8988T (cell line): ENCODE data around the gene TMEM247.

Experiments used
- DNase-seq: peaks from one replicate; pipeline ENCODE4 v3.0.0; 2011

The TMEM247 gene

DNA sequence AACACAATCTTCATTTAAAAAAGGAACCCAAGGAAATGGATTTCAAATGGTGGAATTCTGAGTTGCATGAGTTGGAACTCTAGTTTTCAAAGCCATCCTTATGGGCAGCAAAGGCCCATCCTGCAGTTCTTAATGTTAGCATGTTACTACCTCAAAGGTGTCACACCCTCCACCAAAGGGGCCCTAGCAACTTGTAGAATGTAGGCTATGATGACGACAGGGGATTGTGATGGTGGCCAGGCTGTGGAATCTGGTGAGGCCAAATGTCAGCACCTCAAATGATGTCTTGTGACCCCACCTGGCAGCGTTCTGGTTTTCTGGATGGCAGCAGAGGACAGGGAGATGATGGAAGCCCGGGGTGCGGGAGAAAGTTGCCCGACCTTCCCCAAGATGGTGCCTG, at the start of gene TMEM247:
Gene TMEM247, plus strand, starts transcription at position 301 of the 400 bp plus-strand sequence.
- DNase-seq, result no peak

DNA sequence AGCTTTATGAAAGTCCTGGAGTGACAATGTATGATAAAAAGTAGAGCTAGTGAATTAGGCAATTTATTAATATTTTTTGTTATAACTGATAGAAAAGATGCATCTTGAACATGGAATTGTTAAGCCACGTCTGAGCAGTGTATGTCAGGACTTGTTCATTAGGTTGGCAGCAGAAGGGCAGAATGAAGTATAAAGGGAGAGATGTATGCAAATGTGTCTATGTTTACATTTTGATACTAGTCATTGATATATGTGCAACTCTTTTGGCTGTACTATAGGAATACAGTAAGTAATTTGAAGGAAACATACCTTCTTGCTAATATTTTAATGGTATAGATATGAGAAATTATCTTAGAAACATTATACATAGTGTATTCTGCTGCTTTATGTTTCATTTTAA, 49.0 kb upstream of the TMEM247 start:
- no peak for DNase-seq

DNA sequence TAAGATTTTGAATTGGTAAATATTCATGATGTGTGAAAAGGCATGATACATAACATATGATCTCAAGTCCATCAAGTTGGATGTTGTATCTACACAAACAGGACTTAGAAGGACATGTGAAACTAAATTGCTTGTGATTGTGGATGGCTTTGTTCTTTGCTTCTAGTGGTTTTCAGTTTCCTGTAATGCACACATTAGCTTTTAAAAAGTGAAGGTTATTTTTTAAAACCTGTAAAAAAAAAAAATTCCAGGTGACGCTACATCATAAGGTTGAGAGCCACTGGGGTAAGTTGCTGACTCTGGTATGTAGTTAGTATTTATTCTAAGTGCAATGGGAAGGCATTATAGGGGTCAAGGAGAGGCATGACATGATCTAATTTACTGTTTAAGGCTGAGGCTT, 48.4 kb upstream of the TMEM247 start:
- no peak for DNase-seq

DNA sequence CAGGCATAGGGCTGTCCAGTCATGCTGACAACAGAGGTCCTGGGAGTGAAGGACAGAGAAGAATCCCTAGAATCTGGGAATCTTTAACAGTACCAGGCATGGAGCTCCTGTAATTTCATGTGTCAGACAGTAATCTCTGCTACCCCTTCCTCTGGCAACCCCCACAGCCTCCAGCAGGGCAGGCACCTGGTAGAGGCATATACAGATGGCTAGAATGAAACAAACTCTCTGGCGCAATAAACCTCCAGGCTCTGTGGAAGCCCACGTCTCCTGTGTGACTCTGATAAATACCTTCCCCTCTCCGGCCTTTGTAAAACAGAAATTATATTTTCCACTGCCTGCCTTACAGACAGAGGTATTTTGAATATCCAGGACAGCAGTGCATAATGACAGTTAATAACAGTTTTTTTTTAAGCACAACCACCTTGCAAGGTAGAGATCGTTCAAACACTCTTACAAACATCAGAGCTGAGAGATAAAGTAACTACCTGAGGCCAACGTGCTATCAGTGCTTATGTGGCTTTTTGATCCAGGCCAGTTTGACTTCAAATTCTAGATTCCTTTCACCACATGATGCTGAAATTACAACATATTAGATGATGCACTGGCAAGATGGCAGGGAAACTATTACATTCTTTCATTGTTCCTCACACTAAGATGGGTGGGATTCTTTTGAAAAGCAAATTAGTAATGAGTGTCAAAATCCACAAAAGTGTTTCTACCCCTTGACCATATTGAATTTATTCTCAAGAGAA, 47.7 kb upstream of the TMEM247 start:
- DNase-seq, result no peak

DNA sequence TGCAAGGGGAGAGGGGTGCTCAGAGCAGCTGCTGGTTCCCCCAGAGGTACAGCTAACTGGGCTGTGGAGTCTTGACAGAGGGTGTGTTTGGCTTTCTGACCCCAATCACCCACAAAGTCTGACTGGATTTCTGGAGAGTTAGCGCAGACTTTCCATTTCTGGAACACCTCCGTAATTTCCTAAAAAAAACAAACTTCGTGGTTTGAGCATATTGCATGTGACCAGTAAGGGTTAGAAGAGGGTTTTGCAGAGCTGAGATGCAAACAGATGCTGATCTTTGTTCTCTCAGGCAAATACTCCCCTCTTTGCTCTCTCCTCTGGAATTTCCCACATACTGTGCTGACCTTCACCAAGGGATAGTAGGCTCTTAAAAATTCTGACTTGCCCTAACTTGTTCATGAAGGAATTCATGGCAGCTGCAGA, 44.5 kb upstream of the TMEM247 start:
- no peak for DNase-seq

DNA sequence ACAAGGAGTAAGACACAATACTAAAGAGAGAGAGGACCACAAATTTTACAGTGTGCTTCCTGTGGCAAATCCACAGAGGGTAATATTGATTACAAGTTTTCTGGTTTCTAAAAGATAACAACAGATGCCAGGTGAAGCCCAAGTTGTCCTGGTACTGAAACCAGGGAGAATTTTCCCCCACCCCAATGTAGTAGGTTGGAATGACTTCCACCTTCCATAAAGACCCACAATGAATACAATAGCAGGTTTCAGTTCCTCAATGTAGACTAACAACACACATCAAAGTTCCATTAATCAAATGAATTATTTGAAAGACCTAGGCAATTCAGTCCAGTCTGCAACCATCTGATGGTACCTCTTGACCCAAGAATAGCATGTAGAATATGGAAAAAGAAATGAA, 44.0 kb upstream of the TMEM247 start:
- no peak for DNase-seq

DNA sequence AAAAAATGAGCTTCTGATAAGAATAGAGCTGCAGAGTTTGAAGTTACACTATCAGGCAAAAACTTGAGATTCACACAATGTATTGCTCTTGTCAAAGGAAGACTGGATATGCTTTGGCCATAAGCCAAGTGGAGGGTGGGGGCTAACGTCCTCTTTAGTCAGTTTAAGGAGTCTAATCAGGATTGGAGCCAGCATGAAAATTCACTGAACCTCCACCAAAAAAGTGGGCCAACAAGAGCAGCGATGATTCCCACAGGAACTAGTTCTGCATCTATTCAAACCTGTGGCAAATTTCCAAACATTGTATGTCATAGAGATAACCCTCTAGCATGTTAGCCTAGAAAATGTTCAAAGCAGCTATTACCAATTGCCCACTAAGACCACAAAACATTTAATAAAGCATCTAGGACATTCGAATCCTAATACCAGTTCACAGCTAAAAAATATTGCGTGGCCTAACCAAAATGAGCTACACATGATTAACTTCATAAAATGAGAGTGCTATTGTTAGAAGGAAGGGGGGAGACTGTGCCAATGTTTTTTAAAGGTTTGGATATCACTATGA, 43.5 kb upstream of the TMEM247 start:
- DNase-seq, result no peak

DNA sequence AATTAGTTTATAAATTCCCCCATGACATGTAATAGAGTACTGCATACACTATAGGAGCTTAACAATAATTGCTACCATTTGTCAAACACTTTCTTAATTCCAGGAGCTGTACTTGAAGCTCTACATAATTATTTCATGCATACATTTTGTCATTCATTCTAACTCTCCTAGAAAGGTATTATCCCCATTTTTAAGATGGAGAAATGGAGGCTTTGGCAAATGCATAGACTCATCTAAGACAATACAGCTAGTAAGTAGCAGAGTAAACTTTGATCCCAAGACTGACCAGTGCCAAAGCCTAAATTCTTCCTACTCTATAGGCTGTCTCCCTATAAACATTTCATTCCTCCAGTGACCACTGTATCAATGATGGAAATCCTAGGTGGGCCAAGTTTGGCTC, 42.6 kb upstream of the TMEM247 start:
- no peak for DNase-seq

DNA sequence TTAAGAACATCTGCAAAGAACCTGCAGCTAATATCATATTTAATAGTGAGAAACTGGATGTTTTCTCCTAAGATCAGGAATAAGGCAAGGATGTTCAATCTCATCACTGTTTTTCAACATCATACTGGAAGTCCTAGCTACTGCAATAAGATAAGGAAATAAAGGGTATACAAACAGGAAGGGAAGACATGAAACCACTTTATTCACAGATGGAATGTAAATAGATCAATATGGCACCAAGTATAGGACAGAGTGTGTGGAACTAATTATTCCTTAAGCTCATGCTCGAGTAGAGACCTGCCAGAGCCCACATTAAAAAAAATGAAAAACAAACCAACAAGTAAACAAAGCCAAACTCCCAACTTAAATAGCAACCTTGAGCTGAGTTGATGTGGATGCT, 41.3 kb upstream of the TMEM247 start:
- no peak for DNase-seq

DNA sequence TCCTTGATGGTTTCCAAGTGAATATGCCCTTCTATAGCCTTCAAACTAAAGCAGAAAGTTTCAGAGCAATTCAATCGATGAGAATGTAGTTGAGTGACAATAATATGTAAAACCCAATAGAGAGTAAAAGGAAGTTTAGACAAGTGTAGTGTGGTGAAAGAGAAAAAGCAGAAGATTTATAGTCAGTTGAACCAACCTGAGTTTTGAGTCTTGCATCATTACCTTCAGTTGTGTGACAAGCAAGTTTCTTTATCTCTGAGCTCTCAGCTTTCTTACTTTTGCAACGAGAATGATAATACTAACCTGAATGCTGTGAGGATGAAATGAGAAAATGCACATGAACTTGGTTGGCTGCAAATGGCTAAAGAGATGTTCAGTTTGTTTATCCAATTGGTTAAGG, 40.6 kb upstream of the TMEM247 start:
- no peak for DNase-seq

DNA sequence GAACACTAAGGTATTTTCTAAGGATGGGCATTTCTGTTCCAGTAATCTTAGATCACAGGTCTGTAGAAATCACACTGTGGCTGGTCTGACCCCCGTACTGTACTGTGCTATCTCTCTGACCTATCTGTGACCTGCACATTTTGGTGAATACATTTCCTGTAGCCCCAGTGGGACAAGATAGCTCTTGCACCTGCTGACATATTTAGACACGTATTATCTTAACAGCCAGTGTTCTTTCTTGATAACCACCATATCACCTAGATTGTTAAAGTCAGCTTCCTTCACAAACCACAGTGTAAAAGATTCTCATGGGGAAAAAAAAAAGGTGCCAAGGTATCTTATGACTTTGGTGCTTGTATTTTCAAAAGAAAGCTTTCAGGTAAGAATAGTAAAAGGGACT, 39.8 kb upstream of the TMEM247 start:
- no peak for DNase-seq

DNA sequence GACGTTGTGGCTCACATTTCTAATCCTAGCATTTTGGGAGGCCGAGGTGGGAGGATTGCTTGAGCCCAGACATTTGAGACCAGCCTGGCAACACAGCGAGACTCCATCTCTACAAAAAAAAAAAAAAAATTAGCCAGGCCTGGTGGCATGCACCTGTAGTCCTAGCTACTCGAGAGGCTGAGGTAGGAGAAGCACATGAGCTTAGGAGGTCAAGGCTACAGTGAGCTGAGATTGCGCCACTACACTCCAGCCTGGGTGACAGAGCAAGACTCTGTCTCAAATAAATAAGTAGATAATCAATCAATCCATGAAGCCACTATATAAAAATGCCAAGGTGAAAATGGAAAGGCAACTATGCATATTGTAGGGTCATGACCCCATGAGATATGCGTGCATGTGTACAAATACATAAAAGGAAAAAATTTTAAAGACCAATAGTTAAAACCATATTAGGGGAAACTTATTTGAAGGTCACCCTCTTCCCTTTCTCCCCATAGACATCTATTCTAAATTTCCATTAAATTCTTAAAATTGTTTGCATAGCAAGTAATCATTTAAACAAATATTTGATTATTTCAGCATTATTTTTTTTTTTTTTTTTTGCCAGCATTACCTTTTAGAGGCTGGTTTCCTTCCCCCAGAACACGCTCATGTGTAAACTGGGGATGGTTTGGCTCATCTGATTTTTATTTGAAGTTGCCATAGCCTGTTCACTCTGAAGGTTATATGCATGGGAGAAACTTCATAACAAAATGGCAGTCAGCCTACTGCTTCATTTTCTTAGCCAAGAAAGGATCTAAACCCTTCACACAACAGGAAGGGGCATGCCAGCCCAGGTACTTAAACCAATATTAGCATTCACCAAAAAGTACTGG, 37.3 kb upstream of the TMEM247 start:
- DNase-seq, result no peak

DNA sequence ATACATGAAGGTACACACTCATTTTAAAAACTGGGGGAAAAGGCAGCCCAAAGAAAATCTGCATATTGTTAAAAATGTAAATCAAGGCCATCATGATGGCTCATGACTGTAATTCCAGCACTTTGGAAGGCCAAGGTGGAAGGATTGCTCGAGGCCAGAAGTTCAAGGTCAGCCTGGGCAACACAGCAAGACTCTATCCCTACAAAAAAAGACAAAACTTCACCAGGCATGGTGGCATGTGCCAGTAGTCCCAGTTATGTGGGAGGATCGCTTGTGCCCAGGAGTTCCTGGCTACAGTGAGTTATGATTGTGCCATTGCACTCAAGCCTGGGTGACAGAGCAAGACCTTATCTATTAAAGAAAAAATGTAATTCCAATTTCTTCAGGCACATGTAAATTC, 34.6 kb upstream of the TMEM247 start:
- DNase-seq, result no peak

DNA sequence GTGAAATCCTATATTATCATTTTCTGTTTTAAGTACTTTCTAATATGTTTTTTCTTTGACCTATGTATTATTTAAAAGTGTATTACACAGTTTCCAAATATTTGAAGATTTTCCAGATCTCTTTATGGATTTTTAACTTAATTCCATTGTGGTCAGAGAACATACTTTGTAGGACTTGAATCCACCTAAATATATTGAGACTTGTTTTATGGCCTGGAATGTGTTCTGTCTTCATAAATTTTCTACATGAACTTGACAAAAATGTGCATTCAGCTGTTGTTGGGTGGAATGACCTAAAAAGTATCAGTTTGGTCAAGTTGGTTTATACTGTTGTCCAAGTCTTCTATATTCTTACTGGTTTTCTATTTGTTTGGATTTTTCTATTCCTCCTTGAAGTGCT, 33.8 kb upstream of the TMEM247 start:
- no peak for DNase-seq

DNA sequence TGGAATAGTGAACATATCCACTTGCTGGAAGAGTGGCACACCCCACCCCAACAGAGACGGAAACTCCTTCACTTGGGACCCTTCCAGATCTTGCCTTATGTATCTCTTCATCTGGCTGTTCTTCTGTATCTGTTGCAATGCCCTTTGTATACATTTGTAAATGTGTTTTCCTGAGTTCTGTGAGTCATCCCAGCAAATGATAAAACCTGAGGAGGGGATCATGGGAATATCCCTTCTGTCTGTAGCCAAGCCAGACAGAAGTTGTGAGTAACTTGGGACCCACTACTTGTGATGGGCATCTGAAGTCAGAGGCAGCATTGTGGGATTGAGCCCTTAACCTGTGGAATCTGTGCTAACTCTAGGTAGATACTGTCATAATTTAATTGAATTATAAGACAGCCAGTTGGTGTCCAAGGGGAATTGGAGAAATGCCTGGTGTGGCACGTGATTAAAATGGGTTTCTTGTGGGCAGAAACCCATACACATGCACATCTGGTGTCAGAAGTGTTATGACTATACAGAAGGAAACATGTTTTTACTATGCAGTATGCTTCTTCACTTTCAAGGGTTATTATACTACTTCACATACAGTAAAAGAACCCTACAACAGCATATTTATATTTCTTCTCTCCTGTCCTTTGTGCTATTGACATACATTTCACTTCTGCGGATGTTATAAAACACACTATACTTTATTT, 32.3 kb upstream of the TMEM247 start:
- no peak for DNase-seq

DNA sequence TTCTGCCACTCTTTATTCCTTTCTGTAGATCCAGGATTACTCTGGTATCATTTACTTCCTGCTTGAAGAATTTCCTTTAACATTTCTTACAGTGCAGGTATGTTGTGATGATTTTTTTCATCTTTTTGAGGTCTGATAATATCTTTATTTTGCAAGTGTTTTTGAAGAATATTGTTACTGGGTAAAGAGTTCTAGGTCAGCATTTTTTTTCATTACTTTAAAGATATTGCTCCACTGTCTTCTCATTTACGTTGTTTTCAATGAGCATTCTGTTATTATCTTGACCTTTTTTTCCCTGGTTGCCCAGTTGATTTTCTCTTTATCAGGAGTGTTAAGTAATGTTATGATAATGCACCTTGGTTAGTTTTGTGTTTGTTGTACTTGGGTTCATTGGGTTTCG, 31.7 kb upstream of the TMEM247 start:
- no peak for DNase-seq

DNA sequence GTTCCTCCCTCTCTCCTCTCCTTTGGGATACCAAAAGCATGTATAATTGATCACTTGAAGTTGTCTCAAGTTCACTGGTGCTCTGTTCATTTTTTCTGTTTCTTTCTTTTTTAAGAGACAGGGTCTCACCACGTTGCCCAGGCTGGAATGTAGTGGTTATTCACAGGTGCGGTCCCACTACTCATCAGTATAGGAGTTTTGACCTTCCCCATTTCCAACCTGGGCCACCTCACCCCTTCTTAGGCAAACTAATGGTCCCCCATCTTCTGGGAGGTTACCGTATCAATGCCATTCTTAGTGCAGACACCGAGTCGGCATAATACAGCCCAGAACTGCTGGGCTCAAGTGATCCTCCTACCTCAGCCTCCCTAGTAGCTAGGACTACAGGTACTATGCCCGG, 31.3 kb upstream of the TMEM247 start:
- no peak for DNase-seq

DNA sequence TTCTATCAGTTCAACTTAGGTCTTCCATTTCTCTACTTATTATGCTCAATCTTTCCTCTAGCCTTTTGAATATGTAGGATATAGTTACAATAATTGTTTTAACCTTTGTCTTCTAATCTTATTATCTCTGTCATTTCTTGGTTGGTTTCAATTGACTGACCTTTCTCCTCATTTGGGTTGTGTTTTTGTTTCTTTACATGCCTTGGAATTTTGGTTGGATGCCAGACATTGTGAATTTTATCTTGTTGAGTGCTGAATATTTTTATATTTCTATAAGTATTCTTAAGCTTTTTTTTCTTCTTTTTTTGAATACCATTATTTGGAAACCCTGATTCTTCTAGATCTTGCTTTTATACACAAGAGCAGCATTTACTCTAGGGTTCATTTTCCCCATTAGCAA, 30.7 kb upstream of the TMEM247 start:
- no peak for DNase-seq

DNA sequence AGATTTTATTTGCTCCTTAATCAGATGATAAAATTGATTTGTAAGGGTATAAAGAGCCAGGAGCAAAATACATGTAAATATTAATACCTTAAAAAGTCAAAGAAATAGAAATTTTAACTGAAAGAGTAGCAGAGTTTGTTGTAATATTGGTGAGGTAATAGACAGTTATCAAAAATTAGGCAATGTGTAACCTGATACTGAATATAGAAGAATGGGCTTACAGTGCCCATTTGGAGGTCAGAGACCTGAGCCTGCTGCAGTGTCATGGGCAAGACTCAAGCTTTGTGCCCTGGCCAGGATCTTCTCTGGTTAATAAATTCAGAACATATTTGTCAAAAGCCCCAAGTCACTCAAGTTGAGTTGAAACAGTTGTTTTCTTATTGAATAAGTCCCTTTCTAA, 29.7 kb upstream of the TMEM247 start:
- no peak for DNase-seq

DNA sequence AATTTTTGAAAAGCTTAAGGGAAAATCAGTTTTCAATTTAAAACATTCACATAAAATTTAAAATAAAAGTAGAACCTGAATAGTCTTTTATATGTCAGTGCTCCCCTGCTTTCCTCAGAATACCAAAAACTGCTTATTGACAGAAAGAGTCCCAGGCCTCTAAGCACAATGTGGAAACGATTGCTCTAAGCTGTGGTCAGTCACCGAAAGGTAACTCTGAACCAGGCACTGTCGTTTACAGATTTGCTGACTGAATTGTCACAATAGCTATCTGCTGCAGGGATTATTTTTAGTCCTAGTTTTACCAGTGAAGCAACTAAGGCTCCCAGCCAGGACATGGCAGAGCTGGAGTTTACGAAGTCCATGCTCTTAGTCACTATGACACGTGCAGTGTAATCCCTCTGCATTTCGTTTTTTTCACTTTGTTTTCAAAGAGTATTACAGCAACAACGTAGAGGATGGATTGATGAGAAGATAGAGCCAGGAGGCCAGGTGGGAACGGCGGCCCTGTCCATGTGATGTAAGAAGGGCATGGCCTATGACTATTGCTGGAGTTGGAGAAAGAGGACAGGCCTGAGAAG, 28.1 kb upstream of the TMEM247 start:
- DNase-seq, result no peak

DNA sequence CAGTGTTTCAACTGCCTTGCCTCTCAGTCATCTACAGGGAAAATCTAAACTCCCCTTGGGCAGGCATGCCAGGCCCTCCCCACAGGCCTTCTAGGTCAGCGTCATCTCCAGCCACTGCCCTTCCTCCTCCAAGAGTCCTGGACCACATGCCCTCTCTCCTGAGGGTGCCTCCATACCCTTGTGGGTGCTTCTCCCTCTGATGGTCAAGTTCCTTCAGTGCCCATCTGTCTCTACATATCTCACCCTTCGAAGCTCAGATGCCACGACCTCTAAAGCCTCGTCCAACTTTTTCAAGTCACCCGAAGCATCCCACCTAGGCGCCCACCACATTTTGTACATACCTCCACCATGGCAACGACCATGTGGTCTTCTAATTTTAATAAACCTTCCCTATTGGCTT, 22.6 kb upstream of the TMEM247 start:
- no peak for DNase-seq

DNA sequence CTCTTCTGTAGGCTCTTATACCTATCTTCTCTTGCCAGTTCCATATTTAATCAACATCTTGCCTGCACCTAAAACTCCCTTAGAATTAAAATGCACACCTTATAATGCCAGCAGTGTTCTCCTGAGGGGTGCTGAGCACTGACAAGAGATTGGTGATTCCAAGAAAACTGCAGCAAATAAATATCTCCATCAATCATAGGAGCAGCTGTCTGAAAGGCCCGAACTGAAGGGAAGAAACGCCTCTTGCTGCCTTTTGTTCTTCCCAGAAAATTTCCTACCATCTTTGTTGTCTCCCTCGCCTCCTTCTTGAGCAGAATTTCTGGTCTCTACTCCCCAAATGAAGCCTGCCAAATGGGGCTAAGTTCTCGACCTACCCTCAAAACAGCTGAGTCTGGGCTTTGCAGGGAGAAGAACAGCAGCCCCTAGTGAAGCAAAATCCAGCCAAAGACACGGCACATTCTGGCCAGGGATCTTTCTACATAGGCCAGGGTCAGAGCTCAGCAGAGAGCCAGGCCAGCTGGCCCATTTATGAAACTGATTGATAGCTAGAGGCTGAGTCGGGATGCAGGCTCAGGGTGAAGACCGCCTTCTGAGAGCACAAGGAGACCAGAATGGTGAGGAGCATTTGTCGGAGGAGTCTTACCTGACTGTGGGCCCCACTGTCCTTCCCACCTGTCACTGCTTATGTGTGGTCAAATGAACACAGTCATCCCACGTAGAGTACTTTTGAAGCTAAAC, 20.4 kb upstream of the TMEM247 start:
- DNase-seq, result no peak
